C4-2B (cell line): ENCODE data around the gene FGGY.

ENCODE experiments used
- ZFX ChIP-seq: fragments of 450-650 bp; IDR thresholded peaks from 2 replicates; pipeline ENCODE4 v1.6.1; 2017
- TF ChIP-seq, protein P1 (sequence below): fragments of 450-650 bp; conservative IDR thresholded peaks from 2 replicates; pipeline ENCODE4 v1.5.1; 2017; ENCODE audit warnings: mild to moderate bottlenecking

GRCh38 chr1:59482986-59483385 is 186.1 kb downstream of the FGGY start:
- TF ChIP-seq, protein P1, sequence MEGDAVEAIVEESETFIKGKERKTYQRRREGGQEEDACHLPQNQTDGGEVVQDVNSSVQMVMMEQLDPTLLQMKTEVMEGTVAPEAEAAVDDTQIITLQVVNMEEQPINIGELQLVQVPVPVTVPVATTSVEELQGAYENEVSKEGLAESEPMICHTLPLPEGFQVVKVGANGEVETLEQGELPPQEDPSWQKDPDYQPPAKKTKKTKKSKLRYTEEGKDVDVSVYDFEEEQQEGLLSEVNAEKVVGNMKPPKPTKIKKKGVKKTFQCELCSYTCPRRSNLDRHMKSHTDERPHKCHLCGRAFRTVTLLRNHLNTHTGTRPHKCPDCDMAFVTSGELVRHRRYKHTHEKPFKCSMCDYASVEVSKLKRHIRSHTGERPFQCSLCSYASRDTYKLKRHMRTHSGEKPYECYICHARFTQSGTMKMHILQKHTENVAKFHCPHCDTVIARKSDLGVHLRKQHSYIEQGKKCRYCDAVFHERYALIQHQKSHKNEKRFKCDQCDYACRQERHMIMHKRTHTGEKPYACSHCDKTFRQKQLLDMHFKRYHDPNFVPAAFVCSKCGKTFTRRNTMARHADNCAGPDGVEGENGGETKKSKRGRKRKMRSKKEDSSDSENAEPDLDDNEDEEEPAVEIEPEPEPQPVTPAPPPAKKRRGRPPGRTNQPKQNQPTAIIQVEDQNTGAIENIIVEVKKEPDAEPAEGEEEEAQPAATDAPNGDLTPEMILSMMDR: no peak
- TF ChIP-seq ZFX: no peak
